NCI-H82 (cell line): ENCODE results near the gene P2RY12.
A peak's percentile ranks its signal among the peaks of the same experiment; 100 is the strongest.

Experiments
- DNase-seq: peaks from one replicate; lab custom pipeline; 2025; lab: John Stamatoyannopoulos, UW

Gene P2RY12

GRCh38 chr3:151346292-151346691, 38.3 kb downstream of the P2RY12 start:
- no peak for DNase-seq

DNA sequence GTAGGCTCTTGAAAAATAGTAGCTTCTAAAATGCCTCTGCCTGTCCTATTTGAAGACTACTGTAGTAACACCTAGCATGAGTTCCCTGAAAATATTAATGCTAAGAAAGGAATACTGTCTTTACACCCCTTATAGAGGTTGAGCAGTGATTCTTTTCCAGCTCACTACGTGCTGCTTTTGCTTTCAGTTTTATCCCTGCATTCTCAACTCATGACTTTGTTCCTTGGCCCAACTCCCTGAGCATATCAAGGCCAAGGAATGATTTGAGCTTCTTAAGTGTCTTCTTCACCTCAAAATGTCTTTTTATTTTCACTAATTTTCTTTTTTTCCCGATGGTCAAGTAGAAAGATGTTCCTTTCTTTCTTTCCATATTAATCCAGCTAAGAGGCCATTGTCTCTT, 38.7 kb downstream of the P2RY12 start:
- no peak for DNase-seq

DNA sequence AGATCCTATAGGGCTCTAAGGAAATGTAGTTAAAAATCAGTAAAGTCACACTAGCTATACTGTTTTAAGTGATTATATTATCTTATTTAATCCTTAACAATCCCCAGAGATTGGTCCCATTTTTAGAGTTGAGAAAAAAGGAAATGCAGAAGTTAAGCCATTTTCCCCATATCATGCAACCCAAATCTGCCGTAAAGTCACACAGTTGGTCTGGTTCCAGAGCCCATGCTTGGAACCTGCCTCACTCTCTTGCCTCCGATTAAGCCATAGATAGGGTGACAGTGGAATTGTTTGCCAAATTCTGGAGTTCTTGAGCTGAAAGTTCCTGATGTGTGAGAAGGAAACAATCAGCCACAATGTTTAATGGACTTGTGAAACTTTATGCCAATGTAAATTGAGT, 52.9 kb downstream of the P2RY12 start:
- no peak for DNase-seq

GRCh38 chr3:151330899-151331298, 53.7 kb downstream of the P2RY12 start:
- DNase-seq: no peak

DNA sequence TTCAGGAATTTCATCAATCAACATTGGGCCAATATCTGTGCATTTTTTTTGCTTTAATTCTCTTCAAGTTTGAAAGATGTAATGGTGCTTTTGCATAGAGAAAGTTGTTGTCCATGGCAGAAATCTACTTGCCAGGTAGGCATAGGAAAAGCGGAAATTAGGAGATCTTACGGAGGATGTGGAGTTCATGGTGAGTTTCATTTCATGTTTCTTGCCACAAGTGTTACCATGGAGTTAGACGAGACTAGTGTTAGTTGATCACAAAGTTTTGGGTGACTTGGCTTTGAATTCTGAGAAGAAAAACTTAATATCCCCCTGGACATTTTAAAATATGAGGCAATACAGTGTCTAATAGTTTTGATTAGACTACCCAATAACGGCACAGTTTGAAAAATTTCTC, 54.2 kb downstream of the P2RY12 start:
- no peak for DNase-seq

DNA sequence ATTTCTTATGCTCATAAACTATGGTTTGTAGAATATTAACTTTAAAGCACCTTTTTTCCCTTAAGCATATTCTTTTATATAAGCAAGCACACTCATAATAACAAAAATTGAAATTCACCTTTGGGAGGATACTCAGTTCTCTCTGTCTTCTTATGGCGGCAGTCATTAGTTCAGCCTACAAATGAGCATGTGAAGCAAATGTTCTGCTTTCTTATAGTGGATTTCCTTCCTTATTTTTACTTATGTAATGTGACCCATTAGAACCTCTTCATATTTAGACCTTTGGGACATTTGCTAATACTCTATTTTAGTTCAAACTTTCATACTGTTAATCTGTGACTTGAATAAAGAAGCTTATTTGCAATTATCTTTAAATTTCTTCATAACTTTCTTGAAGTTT, 55.2 kb downstream of the P2RY12 start, which contains the start of gene P2RY13:
TSS of gene P2RY13 (minus strand) at position 187 of the 400 bp plus-strand sequence. CDS start at position 166, 21 bp downstream.
- DNase-seq: no peak

DNA sequence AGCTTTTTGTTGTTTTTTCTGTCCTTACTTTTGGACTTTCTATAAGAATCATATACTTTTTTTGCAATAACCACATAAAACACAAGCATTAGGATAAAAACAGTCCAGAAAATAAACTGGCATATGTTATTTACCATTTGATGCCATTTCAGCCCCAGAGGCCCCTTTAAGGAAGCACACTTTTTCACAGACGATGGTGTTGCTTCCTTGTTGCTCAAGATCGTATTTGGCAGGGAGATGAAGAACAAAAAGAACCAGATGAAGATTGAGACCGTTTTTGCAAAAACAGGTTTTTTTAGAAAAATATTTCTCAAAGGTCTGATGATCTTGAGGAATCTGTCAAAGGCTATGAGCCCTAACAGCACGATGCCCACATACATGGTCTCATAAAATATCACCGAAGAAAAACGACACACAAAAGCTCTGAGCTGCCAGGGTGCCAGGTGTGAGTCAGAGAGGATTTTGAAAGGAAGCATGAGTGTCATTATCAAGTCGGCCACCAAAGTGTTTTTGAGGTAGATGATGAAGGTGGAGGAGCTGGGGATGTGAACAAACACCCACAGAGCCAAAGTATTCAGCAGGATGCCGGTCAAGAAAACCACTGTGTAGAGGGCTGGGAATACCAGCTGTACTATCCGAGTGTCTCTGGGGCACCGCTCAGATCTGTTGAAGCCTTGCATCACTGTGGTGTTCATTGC, 56.1 kb downstream of the P2RY12 start:
- DNase-seq: no peak

- peak; percentile 34 for DNase-seq
These were observed 56.9 kb downstream of the P2RY12 start for GRCh38 chr3:151327571-151328198.

GRCh38 chr3:151322511-151322910, 62.0 kb downstream of the P2RY12 start:
- DNase-seq: no peak

DNA sequence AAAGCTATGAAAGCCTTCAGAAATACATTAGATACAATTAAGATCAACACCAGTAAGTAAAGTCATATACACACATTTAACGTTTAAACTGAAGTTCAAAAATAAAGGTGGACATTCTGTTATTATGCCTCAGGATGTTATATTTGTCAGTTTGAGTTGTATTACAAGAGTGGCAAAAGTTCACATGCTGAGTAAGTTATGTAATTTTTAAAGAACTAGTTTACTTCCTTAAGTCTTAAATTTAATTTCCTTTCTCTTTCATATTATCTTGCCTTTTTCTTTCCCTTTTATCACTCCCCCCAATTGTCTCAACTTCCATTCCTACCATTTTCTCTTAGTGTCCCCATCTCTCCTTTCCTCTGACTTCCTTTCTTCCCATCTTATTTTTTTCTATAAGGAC, 63.0 kb downstream of the P2RY12 start:
- no peak for DNase-seq

DNA sequence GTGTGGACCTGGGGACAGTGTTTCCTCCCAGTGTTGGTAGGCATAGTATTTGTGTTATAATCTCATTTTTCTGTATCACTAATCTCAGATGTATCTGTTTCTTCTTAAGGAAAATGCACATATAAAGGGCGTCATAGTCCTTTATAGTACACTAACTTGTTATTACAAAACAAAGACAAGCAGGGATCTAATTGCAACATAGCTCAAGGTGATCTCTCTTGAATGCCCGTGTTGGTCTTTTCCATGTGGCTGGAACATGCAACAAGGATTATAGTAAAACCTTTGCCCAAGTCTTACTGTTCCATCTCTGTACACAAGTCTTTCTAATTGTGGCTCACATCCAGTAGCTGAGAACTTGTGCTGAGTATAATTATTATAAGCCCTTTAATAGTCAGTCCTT, 64.4 kb downstream of the P2RY12 start:
- DNase-seq: no peak

DNA sequence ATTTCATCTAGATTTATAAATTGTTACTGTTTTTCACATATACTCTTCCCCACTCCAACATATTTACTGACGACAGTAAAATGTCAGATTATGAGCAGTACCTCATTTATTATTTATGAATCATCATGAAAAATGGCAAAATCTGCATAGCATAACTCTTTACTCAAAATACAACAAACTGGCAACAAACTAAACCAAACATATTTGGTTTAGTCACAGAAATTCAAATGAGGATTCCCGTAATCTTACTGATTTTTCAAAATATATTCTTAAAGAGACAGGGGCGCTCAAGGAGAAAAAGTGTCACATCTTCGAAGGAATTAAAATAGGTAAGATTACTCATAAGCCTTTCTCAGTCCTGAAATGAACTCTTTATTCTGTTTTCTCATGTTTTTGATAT, 64.9 kb downstream of the P2RY12 start:
- no peak for DNase-seq

GRCh38 chr3:151318991-151319390, 65.6 kb downstream of the P2RY12 start:
- no peak for DNase-seq

DNA sequence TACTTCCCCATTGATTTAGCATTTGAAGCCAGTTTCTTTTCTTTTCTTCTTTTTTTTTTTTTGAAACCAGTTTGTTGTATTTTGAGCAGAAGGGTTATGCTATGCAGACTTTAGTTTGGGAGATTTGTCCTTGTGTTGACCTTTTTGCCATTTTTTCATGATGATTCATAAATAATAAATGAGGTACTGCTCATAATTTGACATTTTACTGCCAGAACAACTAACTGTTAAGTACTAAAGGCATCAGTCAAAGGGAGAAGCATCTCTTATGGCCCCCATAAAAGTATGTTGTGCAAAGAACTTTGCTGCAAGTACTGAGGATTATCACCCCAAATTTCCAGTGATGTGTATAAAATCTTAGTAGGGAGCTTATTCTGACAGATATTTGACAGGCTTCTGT, 66.2 kb downstream of the P2RY12 start:
- DNase-seq: no peak

DNA sequence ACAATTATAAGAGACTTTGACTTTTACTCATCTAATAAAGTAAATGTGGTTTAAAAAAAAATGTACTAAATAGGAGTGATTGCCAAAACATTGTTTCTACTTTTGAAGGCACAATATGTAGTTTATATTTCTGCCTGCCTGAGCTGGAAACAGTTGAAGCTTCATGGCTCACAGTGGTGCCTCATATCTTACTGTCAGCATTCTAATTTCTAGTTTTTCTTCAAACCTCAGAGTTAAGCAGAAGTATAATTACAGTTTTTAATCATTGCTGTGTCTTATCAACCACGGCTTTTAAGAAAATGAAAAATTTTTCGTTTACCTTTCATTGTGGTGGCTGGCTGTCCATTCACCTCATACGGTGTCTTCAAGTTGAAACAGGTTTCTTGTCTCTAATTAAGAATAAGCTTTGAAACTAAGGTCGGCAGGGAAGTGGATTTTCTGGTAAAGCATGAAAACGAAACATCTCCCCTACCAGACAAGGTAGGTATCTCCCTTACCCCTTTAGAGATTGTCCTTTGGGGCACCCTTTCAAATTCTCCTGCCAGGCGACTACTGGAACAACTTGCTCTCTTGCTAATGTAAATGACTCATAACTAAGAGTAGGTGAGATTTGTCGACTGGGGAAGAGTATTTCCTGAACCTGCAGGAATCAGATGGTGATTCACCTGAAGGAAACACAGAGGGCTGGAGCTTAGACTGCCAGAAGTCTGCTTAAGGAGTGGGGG, 68.1 kb downstream of the P2RY12 start, which contains the start of gene GPR87:
TSS of gene GPR87 (minus strand) at position 554 of the 725 bp plus-strand sequence. CDS start 16,720 bp downstream, outside the sequence.
- no peak for DNase-seq

DNA sequence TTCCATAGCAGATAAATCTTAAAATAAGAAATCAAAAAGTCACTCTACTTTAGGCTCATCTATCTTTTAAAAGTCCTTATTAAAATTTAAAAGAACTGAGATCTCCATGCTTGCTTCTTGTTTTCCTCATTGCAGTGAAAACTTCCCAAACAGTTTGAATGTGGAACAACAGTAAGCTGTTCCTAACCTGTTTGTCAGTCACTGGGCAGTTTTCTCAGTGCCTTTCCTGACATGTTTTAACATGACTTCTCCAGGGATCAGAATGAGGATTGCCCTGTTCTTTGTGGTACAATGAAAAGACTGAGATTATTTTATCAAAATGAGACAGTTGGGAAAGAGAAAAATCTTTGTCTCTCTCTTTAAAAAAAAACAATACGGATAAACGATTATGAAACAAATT, 68.7 kb downstream of the P2RY12 start:
- DNase-seq: no peak

DNA sequence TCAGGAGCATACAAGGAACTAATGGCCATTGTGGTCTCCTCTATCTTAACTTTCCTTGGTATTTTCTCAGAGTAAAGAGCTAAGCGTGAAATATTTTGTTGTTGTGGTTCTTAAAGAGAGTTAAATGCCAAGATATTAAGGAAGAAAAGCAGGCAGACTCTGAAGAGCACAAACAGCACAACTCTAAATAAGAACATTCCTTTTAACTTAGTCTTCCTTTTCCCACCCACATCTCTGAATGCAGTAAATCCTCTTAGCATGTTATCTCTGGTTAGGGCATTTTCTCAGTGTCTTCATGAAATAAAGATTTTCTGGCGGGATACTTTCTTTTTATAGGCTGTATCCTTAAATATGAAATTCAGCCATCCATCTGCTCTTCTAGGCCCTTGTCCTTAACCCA, 69.4 kb downstream of the P2RY12 start:
- no peak for DNase-seq

DNA sequence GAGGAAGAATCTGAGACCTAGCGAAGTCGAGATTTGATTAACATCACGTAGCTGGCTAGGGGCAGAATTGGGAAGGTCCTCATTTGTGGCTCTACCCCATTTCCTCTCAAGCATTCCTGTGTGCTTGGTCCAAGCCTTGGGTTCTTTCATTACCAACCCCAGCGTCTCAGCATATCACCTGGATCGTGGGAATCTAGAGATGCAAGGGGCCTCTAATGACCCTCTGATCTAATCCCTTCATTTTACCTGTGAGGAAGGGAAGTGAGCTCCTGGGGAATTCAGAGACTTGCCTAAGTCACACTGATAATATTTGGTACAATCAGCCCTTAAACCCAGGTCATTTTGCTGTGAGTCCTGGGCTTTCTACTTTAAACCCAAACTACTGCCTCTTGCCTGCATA, 70.0 kb downstream of the P2RY12 start:
- DNase-seq: no peak

- no peak for DNase-seq
These were observed 70.4 kb downstream of the P2RY12 start for GRCh38 chr3:151314137-151314536.

- no peak for DNase-seq
These were observed 71.6 kb downstream of the P2RY12 start for GRCh38 chr3:151312972-151313371.

DNA sequence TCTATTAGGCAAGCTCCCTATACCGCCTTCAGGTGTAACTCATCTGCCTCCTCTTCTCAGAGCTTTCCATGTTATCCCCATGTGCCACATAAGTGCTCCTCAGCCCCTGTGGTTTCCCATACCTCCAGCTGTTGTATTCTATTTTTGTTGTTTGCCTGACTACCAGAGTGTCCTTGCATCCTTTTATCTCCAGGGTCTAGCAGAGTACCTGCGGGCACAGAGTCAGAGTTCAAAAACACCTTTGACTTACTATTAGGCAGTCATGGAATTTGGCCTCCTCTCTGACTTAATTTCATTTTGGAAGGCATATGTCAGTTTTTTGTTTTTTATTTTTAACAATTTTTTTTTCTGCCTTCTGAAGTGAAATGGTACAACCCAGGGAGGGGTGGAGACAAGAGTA, 75.0 kb downstream of the P2RY12 start:
- no peak for DNase-seq

DNA sequence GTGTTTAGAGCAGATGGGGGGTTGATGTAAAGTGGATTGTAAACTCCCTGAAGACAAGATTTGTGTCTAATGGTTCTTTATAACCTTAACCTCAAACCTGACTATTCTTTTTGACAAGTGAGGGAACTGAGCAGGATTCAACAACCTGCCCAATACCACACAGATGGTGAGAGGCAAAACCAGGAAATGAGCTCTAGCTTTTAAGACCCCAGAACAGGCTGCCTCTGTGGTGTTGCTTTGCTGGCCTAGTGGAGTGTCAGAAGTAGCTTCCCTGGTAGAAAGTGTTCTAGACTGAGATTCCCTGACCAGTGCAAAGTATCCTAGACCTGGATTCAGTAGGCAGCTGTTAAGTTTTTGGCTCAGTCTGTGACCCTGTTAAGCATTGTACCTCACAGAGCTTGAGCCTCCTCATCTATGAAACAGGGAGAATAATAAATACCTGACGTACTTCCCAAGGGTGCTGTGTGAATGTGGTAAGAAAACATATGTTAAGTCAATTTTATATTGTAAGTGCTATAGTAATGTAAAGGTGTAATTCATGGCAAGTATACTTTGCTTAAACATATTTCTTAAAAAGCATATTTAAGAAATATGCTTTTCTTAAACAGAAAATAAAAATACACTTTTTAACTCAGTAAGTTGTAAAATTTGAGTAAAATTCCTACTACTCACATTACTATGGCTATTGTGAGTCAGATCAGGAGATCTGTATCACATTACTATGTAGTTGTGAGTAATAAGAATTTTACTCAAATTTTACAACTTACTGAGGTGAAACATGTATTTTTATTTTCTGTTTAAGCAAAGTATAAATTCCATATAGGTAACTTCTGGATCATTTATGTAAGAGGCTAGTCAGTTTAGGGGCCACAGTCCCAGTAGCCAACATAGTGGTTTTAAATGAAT, 76.7 kb downstream of the P2RY12 start:
- no peak for DNase-seq
